SK-N-MC (cell line): ENCODE data around the gene CTPS1.

Experiments used
- EZH2 ChIP-seq: fragments of 200-600 bp; sonication (generic); IDR thresholded peaks from one replicate; pipeline ENCODE4 v1.6.1; 2017; ENCODE audit warnings: antibody characterized with exemption
- POLR2AphosphoS5 ChIP-seq: IDR thresholded peaks from 2 replicates; pipeline ENCODE4 v1.6.1; 2012; ENCODE audit warnings: mild to moderate bottlenecking, low read depth, low read length, borderline replicate concordance

- TF ChIP-seq POLR2AphosphoS5 (no peak), EZH2 (no peak)
Measured at GRCh38 chr1:41033272-41033671, 53.8 kb downstream of the CTPS1 start.
